GM12892 (cell line): ENCODE data around the gene GGT7.
"Not testable (repeated sequence)": the region's sequence is repeated elsewhere in the genome, so short reads cannot be mapped to it uniquely, and the experiment has no call there.

Source experiments
- POLR2A ChIP-seq: IDR thresholded peaks from 2 replicates; pipeline ENCODE4 v1.6.1; 2011; ENCODE audit warnings: low read depth, low read length, control low read depth
- POLR2AphosphoS5 ChIP-seq: IDR thresholded peaks from 2 replicates; pipeline ENCODE4 v1.6.1; 2011; ENCODE audit warnings: low read depth, low read length, control low read depth
- TAF1 ChIP-seq: IDR thresholded peaks from 2 replicates; pipeline ENCODE4 v1.6.1; 2011; ENCODE audit warnings: low read depth, mild to moderate bottlenecking, control low read depth, low read length, borderline replicate concordance

- not testable (repeated sequence) for TF ChIP-seq POLR2AphosphoS5, POLR2A, TAF1
These were observed 8.3 kb upstream of the GGT7 start for GRCh38 chr20:34880971-34881370.
